GM12872 (cell line): ENCODE measurements around the gene STRN3.
A peak's percentile ranks its signal among the peaks of the same experiment; 100 is the strongest.

Experiments
- TF ChIP-seq, protein P1 (sequence below): IDR thresholded peaks from 3 replicates; pipeline ENCODE4 v1.5.1; 2011; ENCODE audit warnings: low read depth, mild to moderate bottlenecking, low read length, moderate library complexity; ENCODE audit not compliant: insufficient read depth

STRN3 gene

GRCh38 chr14:30982533-30982932, 43.6 kb downstream of the STRN3 start:
- TF ChIP-seq, protein P1, sequence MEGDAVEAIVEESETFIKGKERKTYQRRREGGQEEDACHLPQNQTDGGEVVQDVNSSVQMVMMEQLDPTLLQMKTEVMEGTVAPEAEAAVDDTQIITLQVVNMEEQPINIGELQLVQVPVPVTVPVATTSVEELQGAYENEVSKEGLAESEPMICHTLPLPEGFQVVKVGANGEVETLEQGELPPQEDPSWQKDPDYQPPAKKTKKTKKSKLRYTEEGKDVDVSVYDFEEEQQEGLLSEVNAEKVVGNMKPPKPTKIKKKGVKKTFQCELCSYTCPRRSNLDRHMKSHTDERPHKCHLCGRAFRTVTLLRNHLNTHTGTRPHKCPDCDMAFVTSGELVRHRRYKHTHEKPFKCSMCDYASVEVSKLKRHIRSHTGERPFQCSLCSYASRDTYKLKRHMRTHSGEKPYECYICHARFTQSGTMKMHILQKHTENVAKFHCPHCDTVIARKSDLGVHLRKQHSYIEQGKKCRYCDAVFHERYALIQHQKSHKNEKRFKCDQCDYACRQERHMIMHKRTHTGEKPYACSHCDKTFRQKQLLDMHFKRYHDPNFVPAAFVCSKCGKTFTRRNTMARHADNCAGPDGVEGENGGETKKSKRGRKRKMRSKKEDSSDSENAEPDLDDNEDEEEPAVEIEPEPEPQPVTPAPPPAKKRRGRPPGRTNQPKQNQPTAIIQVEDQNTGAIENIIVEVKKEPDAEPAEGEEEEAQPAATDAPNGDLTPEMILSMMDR, result no peak

DNA sequence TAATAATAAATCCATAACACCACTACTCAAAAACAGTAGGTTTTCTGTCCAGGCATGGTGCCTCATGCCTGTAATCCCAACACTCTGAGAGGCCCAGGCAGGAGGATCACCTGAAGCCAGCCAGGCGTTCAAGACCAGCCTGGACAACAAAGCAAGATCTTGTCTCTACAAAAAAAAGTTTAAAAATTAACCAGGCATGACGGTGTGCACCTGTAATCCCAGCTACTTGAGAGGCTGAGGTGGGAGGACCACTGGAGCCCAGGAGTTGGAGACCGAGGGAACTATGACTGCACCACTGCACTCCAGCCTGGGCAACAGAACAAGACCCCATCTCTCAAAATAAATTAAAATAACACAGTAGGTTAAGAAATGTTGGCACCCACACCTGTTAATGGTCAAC, 45.2 kb downstream of the STRN3 start:
- TF ChIP-seq, protein P1, result no peak

DNA sequence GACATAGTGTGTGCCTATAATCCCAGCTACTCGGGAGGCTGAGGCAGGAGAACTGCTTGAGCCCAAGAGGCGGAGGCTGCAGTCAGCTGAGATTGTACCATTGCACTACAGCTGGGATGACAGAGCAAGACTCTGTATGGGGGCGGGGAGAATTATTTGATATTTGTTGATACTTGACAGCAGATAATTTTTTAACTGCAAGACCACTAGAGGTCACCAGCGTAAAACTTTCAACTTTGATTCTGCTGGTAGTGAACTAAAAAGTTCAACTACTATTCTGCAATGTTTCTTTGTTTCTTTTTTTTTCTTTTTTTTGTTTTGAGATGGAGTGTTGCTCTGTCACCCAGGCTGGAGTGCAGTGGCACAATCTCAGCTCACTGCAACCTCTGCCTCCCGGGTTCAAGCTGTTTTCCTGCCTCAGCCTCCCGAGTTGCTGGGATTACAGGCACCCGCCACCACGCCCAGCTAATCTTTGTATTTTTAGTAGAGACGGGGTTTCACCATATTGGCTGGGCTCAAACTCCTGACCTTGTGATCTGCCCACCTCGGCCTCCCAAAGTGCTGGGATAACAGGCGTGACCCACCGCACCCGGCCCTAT, 46.0 kb downstream of the STRN3 start:
- TF ChIP-seq, protein P1, result peak; percentile 64

DNA sequence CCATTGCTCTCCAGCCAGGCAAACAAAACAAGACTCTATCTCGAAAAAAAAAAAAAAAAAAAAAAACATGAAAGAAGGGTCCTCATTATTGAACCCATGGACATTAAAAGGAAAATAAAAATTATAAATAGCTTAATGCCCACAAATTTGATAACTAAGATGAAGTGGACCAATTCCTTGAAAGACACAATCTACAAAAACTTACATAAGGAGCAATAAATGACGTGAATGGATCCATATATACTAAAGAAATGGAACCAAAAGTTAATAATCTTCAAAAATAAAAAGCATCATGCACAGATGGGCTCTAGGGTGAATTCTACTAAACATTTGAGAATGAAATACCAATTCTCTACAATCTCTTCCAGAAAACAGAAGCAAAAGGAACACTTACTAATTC, 48.4 kb downstream of the STRN3 start:
- TF ChIP-seq, protein P1, result no peak

- TF ChIP-seq, protein P1, result no peak
Measured at GRCh38 chr14:30974628-30975027, 51.6 kb downstream of the STRN3 start.

GRCh38 chr14:30972882-30973582, 53.1 kb downstream of the STRN3 start:
- TF ChIP-seq, protein P1, result no peak

DNA sequence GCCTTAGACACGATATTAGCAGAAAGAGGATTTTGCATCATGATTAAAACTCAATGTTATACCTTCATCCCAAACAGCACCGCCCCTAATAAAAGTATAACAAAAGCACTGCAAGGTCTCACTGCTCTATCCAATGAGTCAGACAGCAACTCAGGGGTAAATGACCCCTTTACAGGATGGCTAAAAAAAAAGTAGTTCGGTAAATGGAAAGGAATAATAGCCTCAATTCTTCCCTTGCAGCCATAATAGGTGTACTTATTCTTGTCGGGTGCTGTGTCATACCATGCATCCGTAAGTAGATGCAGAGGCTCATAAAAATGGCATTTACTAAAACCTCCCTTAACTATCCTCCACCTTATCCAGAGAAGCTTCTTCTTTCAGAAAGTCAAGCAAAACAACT, 54.6 kb downstream of the STRN3 start:
- TF ChIP-seq, protein P1, result no peak
